GM23248 (cell line): ENCODE data around the gene FAM117B.

ENCODE experiments used
- EZH2 ChIP-seq: fragments of 200-600 bp; sonication (generic); IDR thresholded peaks from 2 replicates; pipeline ENCODE4 v1.6.1; 2018; ENCODE audit warnings: antibody characterized with exemption, mild to moderate bottlenecking; ENCODE audit not compliant: insufficient read depth, poor library complexity, severe bottlenecking
- EZH2phosphoT487 ChIP-seq: fragments of 200-600 bp; sonication (generic); IDR thresholded peaks from 2 replicates; pipeline ENCODE4 v1.6.1; 2018; ENCODE audit warnings: antibody characterized with exemption, moderate library complexity, mild to moderate bottlenecking, low read depth; ENCODE audit not compliant: insufficient read depth

DNA sequence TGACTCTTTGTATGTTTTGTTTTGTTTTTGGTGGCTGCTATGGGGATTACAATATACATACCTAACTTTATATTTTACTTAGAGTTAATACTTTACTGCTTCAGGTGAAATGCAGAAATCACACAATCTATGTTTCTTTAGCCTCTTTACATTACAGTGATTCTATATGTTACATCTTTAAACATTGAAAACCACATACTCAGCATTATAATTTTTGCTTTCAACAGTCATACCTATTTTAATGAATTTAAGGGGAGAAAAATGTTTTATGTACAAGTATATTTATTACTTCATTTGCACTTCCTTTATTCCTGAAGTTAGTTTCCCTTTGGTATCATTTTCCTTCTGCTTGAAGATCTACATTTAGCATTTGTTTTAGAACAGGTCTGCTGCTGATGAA is 23.1 kb downstream of the FAM117B start:
- TF ChIP-seq EZH2phosphoT487 (no peak), EZH2 (no peak)
